ENCODE measurements around the gene MAPKAPK3. TPM values are rescaled to one million over a fixed set of nuclear protein-coding genes. Genes with fewer than 3 reads are reported as not detected.
A peak's percentile ranks its signal among the peaks of the same experiment; 100 is the strongest.

MAPKAPK3 gene
- total and polyA plus RNA-seq, 2 experiments from 2014 or later: 40.5 to 43.1 TPM

DNA sequence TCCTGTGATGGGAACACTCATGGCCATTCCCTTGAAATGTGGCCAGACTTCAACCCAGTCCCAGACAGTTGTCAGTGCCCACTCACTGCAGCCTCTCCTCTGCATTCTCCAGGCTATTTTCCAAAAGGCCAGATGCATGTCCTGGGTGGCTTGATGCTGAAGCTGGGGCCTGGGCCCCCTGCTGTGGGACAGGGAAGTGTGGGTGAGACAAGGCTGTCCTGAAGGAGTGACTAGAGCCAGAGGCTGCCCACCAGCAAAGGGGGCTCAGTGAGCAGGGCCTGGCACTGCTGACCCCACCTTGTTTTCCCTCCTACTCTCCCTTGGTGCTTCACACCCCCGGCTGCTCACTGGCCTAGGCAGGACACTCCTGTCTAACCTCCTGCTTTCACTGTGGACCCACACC, 17.2 kb upstream of the MAPKAPK3 start:
- H4K20me1 ChIP-seq (ENCODE audit: insufficient read depth, poor library complexity, severe bottlenecking): no peaks in the 10 kb centered on the region
- H3K4me3 ChIP-seq: no peak overlapping the region
- H3K4me1 ChIP-seq (ENCODE audit: insufficient read depth): peaks cover 29% of the 10 kb centered on the region
- no peaks in the 10 kb centered on the region for H3K27me3 ChIP-seq
- TF ChIP-seq CTCF (IDR thresholded peaks at IDR 0.05; ENCODE audit: poor library complexity) (no peak), EZH2phosphoT487 (IDR thresholded peaks at IDR 0.05; ENCODE audit: low read depth, severe bottlenecking, unreplicated experiment) (no peak), EZH2 (IDR thresholded peaks at IDR 0.05; ENCODE audit: borderline replicate concordance) (no peak)
- H3K27ac ChIP-seq: peak overlapping the region; percentile 97
- H3K9me3 ChIP-seq (ENCODE audit: low read depth): no peaks in the 10 kb centered on the region
- H3K79me2 ChIP-seq: no peaks in the 10 kb centered on the region
- no peaks in the 10 kb centered on the region for H3K9me2 ChIP-seq (replicated peaks; ENCODE audit: insufficient read depth)
- H3K36me3 ChIP-seq (replicated peaks; ENCODE audit: insufficient read depth, low read depth): no peaks in the 10 kb centered on the region
- WGBS (ENCODE audit: low lambda C conversion rate, missing lambda C conversion rate): 92% methylated on average over 1 of the region's 1 CpG
- no peak overlapping the region for H3K4me2 ChIP-seq
- no peak for DNase-seq (ENCODE audit: low spot score)
- no peak overlapping the region for H2AFZ ChIP-seq

DNA sequence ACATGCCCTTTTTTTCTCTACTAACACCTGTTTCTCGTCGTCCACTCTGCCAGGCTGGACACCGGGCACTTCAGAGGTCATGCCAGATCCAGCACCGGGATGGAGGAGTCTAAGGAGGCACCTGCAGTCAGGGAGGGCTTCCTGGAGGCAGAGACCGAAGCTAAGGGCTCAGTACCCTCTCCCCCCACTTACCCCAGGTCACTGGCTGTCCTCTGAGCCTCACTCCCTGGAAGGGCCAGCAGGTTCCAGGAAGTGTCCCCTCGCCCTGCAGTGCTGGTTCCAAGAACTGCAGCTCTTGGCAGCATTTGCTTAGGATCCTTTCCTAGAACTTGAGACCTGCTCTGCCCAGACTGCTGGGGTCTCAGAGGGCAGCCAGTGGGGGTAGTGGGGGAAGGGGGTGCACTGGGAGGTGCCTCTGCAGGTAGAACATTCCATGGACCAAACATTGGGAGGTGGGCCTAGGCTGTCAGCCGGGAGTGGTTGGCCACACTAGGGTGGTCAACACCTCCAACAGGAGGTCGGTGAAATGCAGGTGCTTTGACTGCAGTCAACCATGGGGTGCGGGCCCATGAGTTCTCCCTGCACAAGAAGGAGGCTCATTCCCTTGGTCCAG, 16.7 kb upstream of the MAPKAPK3 start:
- Histone ChIP-seq H2AFZ (no peak overlapping the region), H3K9me2 (replicated peaks; ENCODE audit: insufficient read depth) (no peaks in the 10 kb centered on the region), H3K27ac (peak overlapping the region; percentile 97), H4K20me1 (ENCODE audit: insufficient read depth, poor library complexity, severe bottlenecking) (no peaks in the 10 kb centered on the region), H3K27me3 (no peaks in the 10 kb centered on the region), H3K79me2 (no peaks in the 10 kb centered on the region), H3K4me3 (no peak overlapping the region), H3K9me3 (ENCODE audit: low read depth) (no peaks in the 10 kb centered on the region), H3K4me2 (no peak overlapping the region), H3K4me1 (ENCODE audit: insufficient read depth) (peaks cover 29% of the 10 kb centered on the region), H3K36me3 (replicated peaks; ENCODE audit: insufficient read depth, low read depth) (no peaks in the 10 kb centered on the region)
- no peak for DNase-seq (ENCODE audit: low spot score)
- WGBS (ENCODE audit: low lambda C conversion rate, missing lambda C conversion rate): 90% methylated on average over 9 of the region's 9 CpGs
- TF ChIP-seq EZH2phosphoT487 (IDR thresholded peaks at IDR 0.05; ENCODE audit: low read depth, severe bottlenecking, unreplicated experiment): no peak
- TF ChIP-seq EZH2 (IDR thresholded peaks at IDR 0.05; ENCODE audit: borderline replicate concordance): no peak
- no peak for TF ChIP-seq CTCF (IDR thresholded peaks at IDR 0.05; ENCODE audit: poor library complexity)

DNA sequence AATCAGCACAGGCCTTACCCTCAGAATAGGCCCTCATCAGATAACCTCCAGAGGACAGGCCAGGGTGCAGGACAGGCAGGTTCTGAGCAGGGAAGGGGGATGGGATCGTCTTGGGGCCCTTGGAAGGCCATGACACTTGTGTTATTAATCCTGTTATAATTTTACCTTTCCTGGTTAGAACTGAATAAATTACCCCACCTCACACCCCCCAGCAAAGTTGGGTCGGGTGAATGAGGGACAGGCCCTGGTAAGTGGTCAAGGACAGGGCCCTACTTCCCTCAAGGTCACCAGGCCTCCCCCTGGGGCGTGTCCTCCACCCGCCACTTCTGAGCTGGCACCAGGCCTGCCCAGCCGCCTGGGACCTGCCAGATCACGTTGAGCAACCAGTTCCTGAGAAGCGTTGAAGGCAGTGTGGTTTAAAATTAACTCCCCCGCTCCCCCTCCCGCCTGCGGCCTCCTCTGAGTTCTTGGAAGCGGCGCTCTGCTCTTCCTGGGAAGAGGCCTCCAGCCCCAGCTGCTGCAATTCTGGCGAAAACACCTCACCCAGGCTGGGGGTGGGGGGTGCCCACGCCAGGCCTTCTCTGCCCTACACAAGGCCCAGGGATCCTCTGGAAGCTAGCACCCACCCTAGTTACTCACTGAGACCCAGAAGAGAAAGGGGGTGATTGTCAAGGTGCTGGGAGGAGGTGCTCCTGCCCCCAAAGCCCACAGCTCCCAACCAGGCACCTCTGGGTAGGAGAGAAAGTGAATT, 15.9 kb upstream of the MAPKAPK3 start:
- Histone ChIP-seq H3K9me3 (ENCODE audit: low read depth) (no peaks in the 10 kb centered on the region), H3K79me2 (no peaks in the 10 kb centered on the region), H2AFZ (no peak overlapping the region), H3K4me3 (no peak overlapping the region), H3K4me2 (peak overlapping the region; percentile 58), H3K27ac (peak overlapping the region; percentile 97), H3K27me3 (no peaks in the 10 kb centered on the region), H3K36me3 (replicated peaks; ENCODE audit: insufficient read depth, low read depth) (no peaks in the 10 kb centered on the region), H4K20me1 (ENCODE audit: insufficient read depth, poor library complexity, severe bottlenecking) (no peaks in the 10 kb centered on the region), H3K4me1 (ENCODE audit: insufficient read depth) (peaks cover 29% of the 10 kb centered on the region), H3K9me2 (replicated peaks; ENCODE audit: insufficient read depth) (no peaks in the 10 kb centered on the region)
- WGBS (ENCODE audit: low lambda C conversion rate, missing lambda C conversion rate): 17% methylated on average over 14 of the region's 14 CpGs
- TF ChIP-seq CTCF (IDR thresholded peaks at IDR 0.05; ENCODE audit: poor library complexity) (no peak), EZH2phosphoT487 (IDR thresholded peaks at IDR 0.05; ENCODE audit: low read depth, severe bottlenecking, unreplicated experiment) (no peak), EZH2 (IDR thresholded peaks at IDR 0.05; ENCODE audit: borderline replicate concordance) (no peak)
- DNase-seq (ENCODE audit: low spot score): peak; percentile 96

Data from hepatocyte (in vitro differentiated cells).